ENCODE measurements around the gene ATP10A. TPM values are rescaled to one million over a fixed set of nuclear protein-coding genes. Genes with fewer than 3 reads are reported as not detected.

The ATP10A gene
- total and polyA plus RNA-seq, 2 experiments from 2014 or later, result not detected

GRCh38 chr15:25731411-25731810, 131.7 kb downstream of the ATP10A start:
- H3K4me1 ChIP-seq (ENCODE audit: low read depth), result no peaks in the 10 kb centered on the region
- H3K9me3 ChIP-seq (ENCODE audit: low read depth), result no peaks in the 10 kb centered on the region
- H3K4me3 ChIP-seq, result no peak overlapping the region
- TF ChIP-seq CTCF (IDR thresholded peaks at IDR 0.05; ENCODE audit: low read depth, low read length), result no peak
- no peaks in the 10 kb centered on the region for H3K36me3 ChIP-seq
- DNase-seq (ENCODE audit: low read depth in 1 of 2, low spot score in 1 of 2), result no peak
- no peaks in the 10 kb centered on the region for H3K27me3 ChIP-seq
- no peak overlapping the region for H3K27ac ChIP-seq

- no peaks in the 10 kb centered on the region for H3K9me3 ChIP-seq (ENCODE audit: low read depth)
- no peak for DNase-seq (ENCODE audit: low read depth in 1 of 2, low spot score in 1 of 2)
- no peak overlapping the region for H3K4me3 ChIP-seq
- TF ChIP-seq CTCF (IDR thresholded peaks at IDR 0.05; ENCODE audit: low read depth, low read length), result no peak
- H3K4me1 ChIP-seq (ENCODE audit: low read depth), result no peaks in the 10 kb centered on the region
- no peaks in the 10 kb centered on the region for H3K36me3 ChIP-seq
- no peak overlapping the region for H3K27ac ChIP-seq
- H3K27me3 ChIP-seq, result no peaks in the 10 kb centered on the region
Observed at GRCh38 chr15:25730918-25731317, 132.2 kb downstream of the ATP10A start.

GRCh38 chr15:25728816-25729215, 134.3 kb downstream of the ATP10A start:
- no peak overlapping the region for H3K27ac ChIP-seq
- no peaks in the 10 kb centered on the region for H3K9me3 ChIP-seq (ENCODE audit: low read depth)
- H3K4me1 ChIP-seq (ENCODE audit: low read depth), result no peaks in the 10 kb centered on the region
- H3K27me3 ChIP-seq, result peaks cover 5% of the 10 kb centered on the region
- TF ChIP-seq CTCF (IDR thresholded peaks at IDR 0.05; ENCODE audit: low read depth, low read length), result no peak
- H3K4me3 ChIP-seq, result no peak overlapping the region
- DNase-seq (ENCODE audit: low read depth in 1 of 2, low spot score in 1 of 2), result no peak
- H3K36me3 ChIP-seq, result no peaks in the 10 kb centered on the region

GRCh38 chr15:25727867-25728600, 135.1 kb downstream of the ATP10A start:
- no peak for DNase-seq (ENCODE audit: low read depth in 1 of 2, low spot score in 1 of 2)
- no peak overlapping the region for H3K27ac ChIP-seq
- H3K36me3 ChIP-seq, result no peaks in the 10 kb centered on the region
- H3K4me3 ChIP-seq, result no peak overlapping the region
- no peaks in the 10 kb centered on the region for H3K9me3 ChIP-seq (ENCODE audit: low read depth)
- no peaks in the 10 kb centered on the region for H3K4me1 ChIP-seq (ENCODE audit: low read depth)
- peaks cover 5% of the 10 kb centered on the region for H3K27me3 ChIP-seq
- TF ChIP-seq CTCF (IDR thresholded peaks at IDR 0.05; ENCODE audit: low read depth, low read length), result no peak

- Histone ChIP-seq H3K4me3 (no peak overlapping the region), H3K9me3 (ENCODE audit: low read depth) (no peaks in the 10 kb centered on the region), H3K27ac (no peak overlapping the region), H3K36me3 (no peaks in the 10 kb centered on the region), H3K27me3 (peaks cover 5% of the 10 kb centered on the region), H3K4me1 (ENCODE audit: low read depth) (no peaks in the 10 kb centered on the region)
- DNase-seq (ENCODE audit: low read depth in 1 of 2, low spot score in 1 of 2), result no peak
- no peak for TF ChIP-seq CTCF (IDR thresholded peaks at IDR 0.05; ENCODE audit: low read depth, low read length)
Observed at GRCh38 chr15:25727116-25727515, 136.0 kb downstream of the ATP10A start.
